ACC112 (cell line): ENCODE data around the gene SPATS2L.

ENCODE experiments used
- H2AFZ ChIP-seq: fragments of 200-600 bp; sonication (generic); one replicate; pipeline ENCODE4 v1.6.0; 2017; ENCODE audit warnings: antibody characterized with exemption, low read length; ENCODE audit not compliant: unreplicated experiment
- H3K27ac ChIP-seq: fragments of 200-600 bp; sonication (generic); 2 replicates; pipeline ENCODE4 v1.5.1; 2014; ENCODE audit warnings: low read depth, mild to moderate bottlenecking, antibody characterized with exemption, low read length, moderate library complexity
- H3K27me3 ChIP-seq: fragments of 200-600 bp; sonication (generic); 2 replicates; pipeline ENCODE4 v1.6.1; 2014; ENCODE audit warnings: mild to moderate bottlenecking, antibody characterized with exemption, low read length, moderate library complexity, mixed read lengths; ENCODE audit not compliant: insufficient read depth
- H3K36me3 ChIP-seq: fragments of 200-600 bp; sonication (generic); 2 replicates; pipeline ENCODE4 v1.6.1; 2016; ENCODE audit warnings: mild to moderate bottlenecking, antibody characterized with exemption, low read length, moderate library complexity, mixed read lengths; ENCODE audit not compliant: insufficient read depth
- H3K4me1 ChIP-seq: fragments of 200-600 bp; sonication (generic); one replicate; pipeline ENCODE4 v1.6.1; 2016; ENCODE audit warnings: low read length, mixed read lengths; ENCODE audit not compliant: insufficient read depth, unreplicated experiment, control insufficient read depth
- H3K4me3 ChIP-seq: fragments of 200-600 bp; sonication (generic); 2 replicates; pipeline ENCODE4 v1.5.1; 2014; ENCODE audit warnings: mild to moderate bottlenecking, low read depth, low read length
- H3K79me2 ChIP-seq: fragments of 200-600 bp; sonication (generic); one replicate; pipeline ENCODE4 v1.6.0; 2016; ENCODE audit warnings: low read length; ENCODE audit not compliant: control insufficient read depth, unreplicated experiment, insufficient read depth

SPATS2L gene

DNA sequence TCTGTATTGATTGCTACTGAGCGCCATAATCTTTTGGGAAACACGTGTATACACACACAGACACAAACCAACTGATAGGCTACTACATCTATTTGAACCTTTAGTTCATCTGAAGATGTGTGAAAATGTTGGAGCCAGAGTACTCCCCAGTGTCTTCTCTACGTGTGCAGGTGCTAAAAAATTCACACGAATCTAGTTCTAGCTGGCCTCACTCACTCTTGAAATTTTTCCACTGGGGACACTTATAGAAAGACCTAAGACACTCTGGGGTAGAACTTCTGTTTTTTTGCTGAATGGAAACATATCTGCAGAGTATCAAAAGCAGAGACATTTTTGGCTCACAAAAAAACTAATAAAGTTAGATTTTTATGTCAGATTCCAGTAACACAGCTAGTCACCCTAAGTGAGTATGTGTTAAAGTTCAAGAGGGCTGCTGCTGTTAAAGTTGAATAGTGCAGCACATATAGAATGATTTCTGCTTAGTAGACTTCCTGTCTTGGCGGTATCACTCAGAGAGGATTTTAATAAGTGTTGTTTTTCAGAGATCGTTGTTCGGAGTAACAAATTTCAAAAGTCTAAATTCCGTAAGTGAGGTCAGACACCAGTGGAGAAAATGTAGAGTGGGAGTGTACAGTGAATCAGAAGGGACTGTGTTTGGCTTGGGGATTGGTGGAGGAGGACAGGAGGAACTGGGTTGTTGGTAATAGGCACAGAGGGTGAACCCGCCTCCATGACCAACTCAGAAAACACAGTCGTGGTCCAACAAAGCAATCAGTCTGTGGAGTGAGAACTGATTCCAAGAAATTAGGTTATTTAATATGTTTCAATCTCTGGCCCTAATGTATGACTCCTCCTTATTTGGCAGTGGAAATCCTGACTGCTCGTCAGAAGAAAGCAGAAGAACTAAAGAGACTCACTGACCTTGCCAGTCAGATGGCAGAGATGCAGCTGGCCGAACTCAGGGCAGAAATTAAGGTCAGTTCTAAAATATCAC is 160.2 kb downstream of the SPATS2L start:
- no peaks in the 10 kb centered on the region for H3K79me2 ChIP-seq
- no peak overlapping the region for H2AFZ ChIP-seq
- no peaks in the 10 kb centered on the region for H3K27me3 ChIP-seq
- peaks cover 14% of the 10 kb centered on the region for H3K4me1 ChIP-seq
- H3K27ac ChIP-seq: peak overlapping the region; percentile 52
- H3K36me3 ChIP-seq: peaks cover 36% of the 10 kb centered on the region
- peak overlapping the region; percentile 19; the same call in 1 of the 2 replicates for H3K4me3 ChIP-seq

- H3K27me3 ChIP-seq: no peaks in the 10 kb centered on the region
- H3K27ac ChIP-seq: no peak overlapping the region
- peaks cover 14% of the 10 kb centered on the region for H3K4me1 ChIP-seq
- H3K79me2 ChIP-seq: no peaks in the 10 kb centered on the region
- H2AFZ ChIP-seq: no peak overlapping the region
- H3K4me3 ChIP-seq: no peak overlapping the region
- H3K36me3 ChIP-seq: peaks cover 34% of the 10 kb centered on the region
Measured at GRCh38 chr2:200467806-200468681, 161.6 kb downstream of the SPATS2L start.

DNA sequence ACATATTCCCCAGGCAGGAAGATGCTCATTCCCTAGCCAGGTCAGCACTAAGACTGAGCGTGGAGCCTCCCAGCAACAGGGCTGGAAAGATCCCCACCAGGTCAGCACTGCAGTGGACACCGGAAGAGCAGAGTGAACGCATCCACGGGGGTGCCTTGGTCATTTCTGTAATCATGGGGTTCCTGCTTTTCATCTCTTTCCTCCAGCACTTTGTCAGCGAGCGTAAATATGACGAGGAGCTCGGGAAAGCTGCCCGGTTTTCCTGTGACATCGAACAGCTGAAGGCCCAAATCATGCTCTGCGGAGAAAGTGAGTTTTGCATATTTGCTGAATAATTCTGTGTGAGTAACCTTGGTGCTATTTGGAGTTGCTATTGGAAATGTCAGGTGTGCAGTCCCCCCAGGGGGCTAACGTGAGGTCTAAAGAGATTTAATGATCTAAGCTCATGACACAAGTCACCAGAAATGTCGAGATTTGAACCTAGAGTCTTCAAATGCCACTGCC is 163.3 kb downstream of the SPATS2L start:
- no peak overlapping the region for H2AFZ ChIP-seq
- H3K27me3 ChIP-seq: no peaks in the 10 kb centered on the region
- H3K4me3 ChIP-seq: no peak overlapping the region
- peaks cover 34% of the 10 kb centered on the region for H3K36me3 ChIP-seq
- H3K27ac ChIP-seq: no peak overlapping the region
- H3K79me2 ChIP-seq: no peaks in the 10 kb centered on the region
- peaks cover 14% of the 10 kb centered on the region for H3K4me1 ChIP-seq

- Histone ChIP-seq H3K27me3 (no peaks in the 10 kb centered on the region), H3K36me3 (peaks cover 38% of the 10 kb centered on the region), H3K27ac (no peak overlapping the region), H3K4me3 (no peak overlapping the region), H3K79me2 (no peaks in the 10 kb centered on the region), H2AFZ (no peak overlapping the region), H3K4me1 (peaks cover 14% of the 10 kb centered on the region)
Measured at GRCh38 chr2:200470230-200470629, 163.7 kb downstream of the SPATS2L start.

DNA sequence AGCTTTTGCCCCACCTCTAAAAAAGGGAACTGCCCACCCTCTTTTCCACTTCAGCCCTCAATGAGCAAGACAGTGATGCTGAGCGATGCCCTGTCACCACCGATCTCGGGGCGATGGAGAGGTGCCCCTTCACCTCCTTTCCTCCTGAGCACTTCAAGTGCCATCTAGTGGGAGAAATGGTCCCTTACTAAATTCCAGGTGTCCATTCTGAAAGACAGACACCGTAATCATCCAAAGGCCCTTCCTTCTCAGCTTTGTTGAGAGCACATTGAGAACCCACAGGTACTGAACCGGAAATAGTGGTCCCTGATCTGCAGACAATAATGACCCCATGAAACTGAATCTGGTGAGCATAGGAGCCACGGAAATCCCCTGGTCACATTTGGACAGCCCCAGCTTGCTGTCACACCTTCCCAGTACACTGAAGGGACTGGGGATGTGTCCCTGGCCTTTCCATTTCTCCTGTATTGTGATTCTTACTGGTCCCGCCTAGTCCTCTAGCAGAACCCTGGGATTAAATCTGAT is 164.9 kb downstream of the SPATS2L start:
- no peak overlapping the region for H3K27ac ChIP-seq
- no peaks in the 10 kb centered on the region for H3K27me3 ChIP-seq
- H3K36me3 ChIP-seq: peaks cover 39% of the 10 kb centered on the region
- no peak overlapping the region for H3K4me3 ChIP-seq
- no peak overlapping the region for H2AFZ ChIP-seq
- H3K79me2 ChIP-seq: no peaks in the 10 kb centered on the region
- peaks cover 11% of the 10 kb centered on the region for H3K4me1 ChIP-seq

- Histone ChIP-seq H3K4me1 (peaks cover 11% of the 10 kb centered on the region), H2AFZ (no peak overlapping the region), H3K36me3 (peaks cover 39% of the 10 kb centered on the region), H3K27ac (no peak overlapping the region), H3K4me3 (no peak overlapping the region), H3K27me3 (no peaks in the 10 kb centered on the region), H3K79me2 (no peaks in the 10 kb centered on the region)
Measured at GRCh38 chr2:200471928-200472645, 165.6 kb downstream of the SPATS2L start.

DNA sequence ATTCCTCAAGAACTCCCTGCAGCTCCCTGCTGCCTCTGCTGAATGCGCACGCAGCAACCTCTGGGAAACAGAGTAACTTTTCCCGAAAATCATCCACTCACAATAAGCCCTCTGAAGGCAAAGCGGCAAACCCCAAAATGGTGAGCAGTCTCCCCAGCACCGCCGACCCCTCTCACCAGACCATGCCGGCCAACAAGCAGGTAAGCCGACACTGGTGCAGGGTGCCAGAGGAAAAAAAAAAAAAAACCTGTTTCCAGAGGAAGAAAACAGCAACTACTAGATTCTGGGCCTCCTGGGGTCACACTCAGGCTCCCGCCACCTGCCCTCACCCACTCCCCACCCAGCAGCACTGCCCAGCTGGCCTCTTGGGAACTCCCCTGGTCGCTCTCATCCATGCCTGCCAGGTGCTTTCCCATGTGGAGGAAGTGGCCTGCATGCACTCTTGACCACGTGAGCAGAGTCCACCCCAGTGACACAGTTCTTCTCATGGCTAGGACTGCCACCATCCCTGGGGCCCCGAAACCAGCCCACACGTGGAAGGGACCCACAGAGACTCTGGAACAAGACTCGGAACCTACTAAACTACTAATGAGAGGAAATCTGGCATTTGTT is 166.5 kb downstream of the SPATS2L start:
- Histone ChIP-seq H2AFZ (no peak overlapping the region), H3K27ac (no peak overlapping the region), H3K27me3 (no peaks in the 10 kb centered on the region), H3K79me2 (no peaks in the 10 kb centered on the region), H3K4me1 (peaks cover 18% of the 10 kb centered on the region), H3K36me3 (peaks cover 39% of the 10 kb centered on the region), H3K4me3 (no peak overlapping the region)

DNA sequence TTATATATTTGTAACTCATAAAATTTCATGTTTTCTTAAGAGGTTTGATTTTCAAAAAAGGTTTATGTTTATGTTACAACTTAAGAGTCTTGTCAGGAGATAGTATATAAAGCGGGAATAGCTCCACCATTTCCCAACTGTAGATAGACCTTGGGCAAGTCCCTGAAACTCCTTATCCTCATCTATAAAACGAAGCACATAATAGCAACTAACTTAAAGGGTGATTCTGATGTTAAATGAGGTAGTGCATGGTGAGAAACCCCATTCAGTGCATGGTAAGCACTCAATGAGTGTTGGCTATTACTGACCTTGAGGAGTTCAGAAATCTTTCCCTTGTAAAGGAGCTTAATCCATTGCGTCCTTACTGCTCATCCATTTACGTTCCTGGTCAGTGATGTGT is 169.3 kb downstream of the SPATS2L start:
- Histone ChIP-seq H3K4me1 (peaks cover 45% of the 10 kb centered on the region), H3K27ac (no peak overlapping the region), H3K27me3 (no peaks in the 10 kb centered on the region), H2AFZ (no peak overlapping the region), H3K36me3 (peaks cover 19% of the 10 kb centered on the region; the same call in 1 of the 2 replicates), H3K4me3 (no peak overlapping the region), H3K79me2 (no peaks in the 10 kb centered on the region)

DNA sequence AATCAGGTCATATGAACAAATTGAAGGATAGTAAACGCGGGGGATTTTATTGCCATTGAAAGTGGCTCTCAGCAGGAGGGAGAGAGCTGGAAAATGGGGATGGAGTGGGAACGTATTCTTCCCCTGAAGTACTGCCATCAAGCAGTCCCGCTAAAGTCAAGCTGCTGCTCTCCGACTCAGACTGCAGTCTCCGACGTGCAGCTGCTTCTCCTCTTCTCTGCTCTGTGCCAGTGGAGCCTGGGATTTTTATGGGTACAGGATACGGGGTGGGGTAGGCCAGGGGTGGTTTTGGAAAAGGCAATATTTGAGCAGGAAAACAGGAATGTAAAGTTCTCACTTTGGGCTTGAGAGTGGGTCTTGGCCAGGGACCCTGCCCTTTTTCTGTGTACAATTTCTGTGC is 170.3 kb downstream of the SPATS2L start:
- H2AFZ ChIP-seq: no peak overlapping the region
- H3K4me1 ChIP-seq: peaks cover 51% of the 10 kb centered on the region
- no peak overlapping the region for H3K4me3 ChIP-seq
- H3K36me3 ChIP-seq: peaks cover 19% of the 10 kb centered on the region; the same call in 1 of the 2 replicates
- H3K27me3 ChIP-seq: no peaks in the 10 kb centered on the region
- no peaks in the 10 kb centered on the region for H3K79me2 ChIP-seq
- H3K27ac ChIP-seq: peak overlapping the region; percentile 43; the same call in 1 of the 2 replicates
